HK-2 (cell line): ENCODE measurements around the gene CACNG7.
"Not testable (repeated sequence)": the region's sequence is repeated elsewhere in the genome, so short reads cannot be mapped to it uniquely, and the experiment has no call there.

Experiments used
- DNase-seq: peaks from one replicate; pipeline ENCODE4 v3.0.0-alpha.2; 2018; ENCODE audit not compliant: unreplicated experiment

CACNG7 gene, protein sequence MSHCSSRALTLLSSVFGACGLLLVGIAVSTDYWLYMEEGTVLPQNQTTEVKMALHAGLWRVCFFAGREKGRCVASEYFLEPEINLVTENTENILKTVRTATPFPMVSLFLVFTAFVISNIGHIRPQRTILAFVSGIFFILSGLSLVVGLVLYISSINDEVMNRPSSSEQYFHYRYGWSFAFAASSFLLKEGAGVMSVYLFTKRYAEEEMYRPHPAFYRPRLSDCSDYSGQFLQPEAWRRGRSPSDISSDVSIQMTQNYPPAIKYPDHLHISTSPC

DNA sequence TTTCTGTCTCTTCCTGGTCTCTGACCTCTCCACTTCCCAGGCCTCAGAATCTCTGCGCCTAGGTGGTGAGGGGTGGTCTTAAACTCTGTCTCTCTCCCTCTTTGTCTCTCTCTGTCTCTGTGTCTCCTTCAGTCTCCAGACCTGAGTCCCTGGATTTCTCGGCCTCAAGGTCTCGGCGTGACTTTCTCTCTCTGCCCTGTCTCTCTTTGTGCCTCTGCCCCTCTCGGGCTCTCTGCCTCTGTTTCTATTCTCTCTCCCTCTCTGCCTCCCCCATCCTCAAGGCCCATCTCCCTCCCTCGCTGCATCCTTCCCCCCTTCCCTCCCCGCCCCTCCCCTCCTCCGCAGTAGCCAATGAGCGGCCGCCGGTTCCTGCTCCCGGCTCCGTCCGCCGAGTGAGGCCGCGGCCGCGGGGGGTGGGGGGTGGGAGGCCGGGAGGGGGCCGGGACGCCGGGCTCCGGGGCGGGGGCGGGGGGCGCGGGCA lies at the start of gene CACNG7:
TSS of gene CACNG7 (plus strand) at position 344 of the 481 bp plus-strand sequence. CDS start 3,554 bp downstream, outside the sequence.
- DNase-seq, result no peak

DNA sequence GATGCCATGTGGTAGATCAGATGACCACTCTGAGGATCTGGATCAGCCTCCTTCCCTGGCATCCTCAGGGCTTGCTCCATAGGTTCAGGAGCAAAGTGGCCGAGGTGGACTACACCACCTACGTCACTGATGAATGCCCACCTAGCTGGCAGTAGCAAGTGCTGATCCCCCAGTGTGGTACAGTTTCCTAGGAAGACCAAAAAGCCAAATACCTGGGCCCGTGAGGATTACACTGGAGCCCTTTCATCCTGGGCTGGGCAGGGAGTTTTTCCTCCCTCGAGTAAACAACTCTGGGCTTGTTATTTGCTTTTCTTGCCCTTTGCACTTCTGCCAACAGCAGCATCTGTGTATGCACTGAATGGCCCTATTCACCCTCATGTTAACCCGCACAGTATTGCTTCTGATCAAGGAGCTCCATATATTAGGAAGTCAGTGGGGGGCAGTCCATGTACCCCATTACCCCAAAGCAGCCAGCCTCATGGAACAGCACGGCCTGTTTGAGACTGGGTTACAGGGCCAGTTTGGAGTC lies 44.7 kb upstream of the CACNG7 start:
- no peak for DNase-seq

DNA sequence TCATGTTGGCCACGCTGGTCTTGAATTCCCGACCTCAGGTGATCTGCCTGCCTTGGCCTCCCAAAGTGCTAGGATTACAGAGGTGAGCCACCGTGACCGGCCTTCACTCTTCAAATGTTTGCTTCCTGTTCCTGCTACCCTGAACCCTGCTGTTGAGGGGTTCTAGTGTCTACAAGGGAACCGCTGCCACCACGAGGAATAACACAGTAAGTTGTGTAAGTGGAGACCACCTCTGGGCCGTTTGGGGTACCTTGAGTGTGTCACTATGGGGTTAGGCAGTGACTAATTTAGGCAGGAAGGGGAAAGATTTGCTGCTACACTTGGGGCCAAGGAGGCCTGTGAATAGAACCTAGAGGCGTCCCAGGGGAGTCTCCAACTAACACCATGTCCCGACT lies 43.6 kb upstream of the CACNG7 start:
- DNase-seq, result no peak

DNA sequence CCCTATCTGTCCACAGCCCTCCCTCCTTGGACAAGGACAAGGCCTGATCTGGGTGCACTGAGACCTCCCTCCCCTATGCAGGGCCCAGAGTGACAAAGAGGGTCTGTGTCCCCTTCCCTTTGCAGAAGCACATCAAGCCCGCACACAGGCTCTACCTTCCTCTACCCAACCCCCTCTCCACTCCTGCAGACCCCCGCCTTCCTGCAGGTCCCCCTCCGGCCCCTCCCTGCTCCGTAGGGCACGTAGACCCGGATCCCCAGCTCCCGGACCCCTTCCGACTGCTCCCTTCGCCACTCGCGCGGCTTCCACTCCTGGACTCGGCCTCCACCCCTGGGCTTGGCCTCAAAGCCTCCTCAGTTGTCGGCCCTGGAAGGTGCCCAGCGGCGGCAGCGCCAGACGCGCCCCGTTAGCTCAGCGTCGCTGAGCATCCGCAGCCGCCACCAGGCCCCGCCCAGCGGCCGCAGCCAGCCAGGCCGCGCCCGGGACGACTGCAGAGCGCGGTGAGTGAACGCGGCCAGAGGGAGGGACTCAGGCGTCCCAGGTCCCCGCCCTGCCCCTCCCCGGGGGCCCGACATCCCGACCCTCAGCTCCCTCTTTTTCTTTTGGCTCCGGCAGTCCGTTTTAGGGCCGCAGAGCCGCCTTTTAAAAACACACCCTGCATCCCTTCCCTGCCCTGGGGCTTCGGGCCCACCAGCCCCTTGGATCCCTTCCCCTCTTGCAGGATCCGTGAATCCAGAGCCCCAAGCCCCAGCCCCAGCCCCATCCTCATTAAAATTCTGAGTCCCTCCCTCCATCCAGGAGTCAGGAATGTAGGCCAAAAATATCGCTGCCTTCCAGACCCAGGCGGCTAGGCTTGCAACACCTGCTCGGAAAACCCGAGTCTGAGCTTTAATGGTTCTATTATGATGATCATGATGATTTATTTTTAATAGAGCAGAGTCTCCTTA lies 42.9 kb upstream of the CACNG7 start:
- DNase-seq, result peak; percentile 65

DNA sequence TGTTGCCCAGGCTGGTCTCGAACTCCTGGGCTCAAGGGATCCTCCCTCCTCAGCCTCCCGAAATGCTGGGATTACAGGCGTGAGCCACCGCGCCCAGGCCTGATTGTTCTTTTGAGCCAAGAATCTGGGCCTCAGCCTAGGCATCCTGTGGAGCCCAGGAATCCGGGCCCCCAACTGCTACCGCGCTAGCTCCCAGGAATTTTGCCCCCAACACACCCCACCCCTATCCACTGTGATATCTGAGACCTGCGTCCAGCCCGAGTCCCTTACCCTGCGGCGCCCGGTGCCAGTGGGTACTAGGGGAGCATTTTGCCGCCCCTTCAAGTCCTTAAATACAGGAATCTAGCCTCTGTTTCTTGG lies 42.2 kb upstream of the CACNG7 start:
- no peak for DNase-seq

DNA sequence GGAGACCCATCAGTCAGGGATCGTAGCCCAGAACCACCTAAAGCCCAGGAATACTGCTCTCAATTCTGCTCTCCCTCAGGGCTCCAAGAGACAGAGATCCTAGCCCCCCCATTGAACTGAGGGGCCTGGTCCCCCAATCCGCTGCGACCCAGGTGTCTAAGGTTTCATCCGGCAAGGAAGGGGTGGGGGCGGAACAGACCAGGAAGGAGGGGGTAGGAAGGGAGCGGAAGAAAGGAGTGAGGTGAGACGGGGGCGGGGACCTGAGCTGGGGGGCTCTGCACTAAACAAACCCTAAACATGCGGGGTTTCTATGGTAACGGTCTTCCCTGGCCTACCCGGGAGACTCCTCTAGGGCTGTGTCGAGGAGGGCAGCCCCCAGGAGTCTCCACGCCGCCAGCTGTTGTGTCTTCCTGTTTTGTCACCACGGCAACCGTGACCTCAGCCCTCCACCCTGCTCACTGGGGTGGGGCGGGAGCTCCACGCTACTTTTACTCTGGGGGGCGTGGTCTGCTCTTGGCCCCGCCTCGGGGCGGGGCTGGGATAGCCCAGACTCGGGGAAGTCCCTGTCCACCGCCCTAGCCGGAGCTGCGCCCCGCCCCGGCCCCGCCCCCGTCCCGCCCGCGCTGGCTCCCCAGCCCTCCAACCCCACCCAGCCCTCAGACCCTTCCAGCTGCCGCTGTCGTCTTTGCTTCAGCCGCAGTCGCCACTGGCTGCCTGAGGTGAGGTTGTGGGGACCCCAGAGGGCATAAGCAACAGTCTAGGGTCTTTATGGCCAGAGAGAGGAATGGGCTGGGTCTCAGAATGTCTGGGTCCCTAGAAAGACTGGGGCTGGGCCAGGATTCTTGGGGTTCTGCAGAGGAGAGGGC lies 41.6 kb upstream of the CACNG7 start, which contains the start of gene MYADM:
TSS of gene MYADM (plus strand) at position 659 of the 866 bp plus-strand sequence. CDS start 5,647 bp downstream, outside the sequence.
- DNase-seq, result peak; percentile 99

DNA sequence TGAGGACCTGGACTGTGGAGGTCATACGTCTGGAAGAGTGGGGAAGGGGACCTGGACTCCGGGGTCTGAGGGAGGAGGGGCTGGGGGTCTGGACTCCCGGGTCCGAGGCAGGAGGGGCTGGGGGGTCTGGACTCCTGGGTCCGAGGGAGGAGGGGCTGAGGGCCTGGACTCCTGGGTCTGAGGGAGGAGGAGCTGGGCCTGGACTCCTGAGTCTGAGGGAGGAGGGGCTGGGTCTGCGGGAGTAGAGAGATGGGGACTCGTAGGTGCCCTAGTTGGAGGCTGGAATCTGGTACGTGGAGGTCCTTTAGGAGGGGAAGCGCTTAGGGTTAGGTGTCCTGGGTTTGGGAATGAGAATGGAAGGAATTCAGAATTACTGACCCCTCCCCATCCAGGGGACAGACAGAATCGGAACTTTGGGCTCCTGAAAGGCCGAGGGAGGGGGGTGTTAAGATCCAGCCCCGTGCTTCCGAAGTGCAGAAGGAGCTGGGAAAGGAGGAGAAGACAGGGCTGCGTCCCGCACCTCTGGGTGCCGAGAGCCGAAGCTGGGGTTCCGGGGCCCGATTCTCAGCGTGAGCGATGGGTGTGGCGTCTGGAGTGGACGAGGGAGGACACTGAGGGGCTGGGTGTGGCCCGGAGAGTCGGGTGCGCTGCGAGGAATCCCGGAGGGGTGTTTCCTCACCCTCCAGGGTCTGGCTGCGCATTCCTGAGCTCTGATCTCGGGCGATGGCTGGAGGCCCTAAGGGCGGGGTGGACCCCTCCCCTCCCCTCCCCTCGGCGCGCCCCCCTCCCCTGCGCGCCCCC lies 40.8 kb upstream of the CACNG7 start:
- DNase-seq, result peak; percentile 71

DNA sequence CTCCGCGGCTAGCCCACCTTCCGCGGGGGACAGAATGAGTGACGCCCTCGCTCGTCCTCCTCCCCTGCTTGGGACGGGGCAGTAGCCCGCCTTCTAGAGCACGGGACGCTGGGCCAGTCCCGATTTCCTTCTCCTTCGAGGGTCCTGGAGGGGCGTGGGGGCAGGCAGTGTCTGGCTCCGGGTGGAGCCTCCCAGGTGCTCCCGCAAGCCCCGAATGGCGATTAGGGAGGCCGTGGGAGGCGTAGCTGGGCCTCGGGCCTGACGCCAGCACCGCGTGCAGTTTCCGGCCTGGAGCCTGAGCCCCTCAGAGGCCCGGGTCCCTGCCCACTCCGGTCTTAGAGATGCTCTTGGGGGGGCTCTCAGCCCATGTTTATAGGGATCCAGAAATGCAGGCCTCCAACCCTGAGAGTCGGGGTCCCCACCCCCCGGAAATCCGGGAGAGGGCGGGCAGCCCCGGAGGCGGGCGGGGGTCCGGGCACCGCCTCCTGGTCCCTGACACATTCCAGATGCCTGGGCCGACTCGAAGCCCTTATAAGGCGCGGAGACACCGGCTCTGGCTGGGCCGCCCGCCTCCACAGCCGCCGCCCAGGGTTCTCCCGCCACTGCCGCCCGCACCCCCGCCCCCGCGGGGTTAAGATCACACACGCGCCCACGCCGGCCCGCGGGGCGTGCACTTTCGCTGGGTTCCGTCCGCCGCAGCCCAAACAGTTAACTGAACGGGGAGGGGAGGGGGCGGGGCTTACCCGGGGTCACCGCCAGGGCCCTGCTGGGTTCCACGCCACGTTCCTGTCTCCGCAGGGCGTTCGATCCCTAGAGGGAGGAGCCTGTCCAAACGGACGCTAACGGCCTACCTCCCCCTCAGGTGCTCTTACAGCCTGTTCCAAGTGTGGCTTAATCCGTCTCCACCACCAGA lies 39.9 kb upstream of the CACNG7 start:
- peak; percentile 93 for DNase-seq

DNA sequence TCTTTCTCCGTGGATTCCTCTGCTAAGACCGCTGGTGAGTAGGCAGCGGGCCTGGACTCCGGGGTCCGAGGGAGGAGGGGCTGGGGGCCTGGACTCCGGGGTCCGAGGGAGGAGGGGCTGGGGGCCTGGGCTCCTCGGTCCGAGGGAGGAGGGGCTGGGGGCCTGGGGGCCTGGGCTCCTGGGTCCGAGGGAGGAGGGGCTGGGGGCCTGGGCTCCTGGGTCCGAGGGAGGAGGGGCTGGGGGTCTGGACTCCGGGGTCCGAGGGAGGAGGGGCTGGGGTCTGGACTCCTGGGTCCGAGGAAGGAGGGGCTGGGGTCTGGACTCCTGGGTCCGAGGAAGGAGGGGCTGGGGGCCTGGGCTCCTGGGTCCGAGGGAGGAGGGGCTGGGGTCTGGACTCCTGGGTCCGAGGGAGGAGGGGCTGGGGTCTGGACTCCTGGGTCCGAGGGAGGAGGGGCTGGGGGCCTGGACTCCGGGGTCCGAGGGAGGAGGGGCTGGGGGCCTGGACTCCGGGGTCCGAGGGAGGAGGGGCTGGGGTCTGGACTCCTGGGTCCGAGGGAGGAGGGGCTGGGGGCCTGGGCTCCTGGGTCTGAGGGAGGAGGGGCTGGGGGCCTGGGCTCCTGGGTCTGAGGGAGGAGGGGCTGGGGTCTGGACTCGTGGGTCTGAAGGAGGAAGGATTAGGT lies 39.1 kb upstream of the CACNG7 start:
- DNase-seq, result not testable (repeated sequence)

DNA sequence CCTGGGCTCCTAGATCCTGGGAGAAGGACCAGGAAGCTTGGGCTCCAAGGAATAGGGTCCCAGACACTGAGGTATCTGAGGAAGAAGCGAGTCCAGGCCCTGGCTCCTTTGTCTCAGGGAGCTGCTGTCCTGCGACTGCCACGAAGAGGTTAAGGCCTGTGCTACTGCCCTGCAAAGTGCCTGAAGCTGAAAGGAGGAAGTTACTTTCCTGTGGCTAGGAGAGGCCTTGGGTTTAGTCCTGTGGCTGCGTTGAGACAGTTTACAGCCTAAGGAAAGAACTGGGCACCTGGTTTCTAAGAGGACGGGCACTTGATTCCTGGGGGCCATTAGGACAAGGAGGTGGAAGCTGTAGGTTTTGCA lies 38.6 kb upstream of the CACNG7 start:
- no peak for DNase-seq

DNA sequence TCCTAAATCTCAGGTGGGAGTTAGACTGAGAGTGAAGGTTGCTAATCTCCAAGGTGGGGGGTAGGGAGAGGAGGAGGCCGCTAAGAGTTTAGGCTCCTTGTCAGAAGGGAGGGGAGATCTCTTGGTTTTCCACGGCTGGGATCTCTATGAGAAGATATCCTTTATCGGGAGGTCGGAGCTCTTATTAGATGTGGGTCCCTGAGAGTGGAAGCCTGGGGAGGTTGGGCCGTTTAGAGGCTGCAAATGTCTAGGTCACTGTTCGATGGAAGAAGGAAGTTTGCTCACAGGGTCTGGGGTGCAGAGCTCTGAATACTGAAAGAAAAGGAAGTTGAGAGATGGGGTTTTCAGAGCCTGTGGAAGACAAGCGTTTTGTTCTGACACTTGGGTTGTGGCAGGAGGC lies 37.6 kb upstream of the CACNG7 start:
- DNase-seq, result no peak

DNA sequence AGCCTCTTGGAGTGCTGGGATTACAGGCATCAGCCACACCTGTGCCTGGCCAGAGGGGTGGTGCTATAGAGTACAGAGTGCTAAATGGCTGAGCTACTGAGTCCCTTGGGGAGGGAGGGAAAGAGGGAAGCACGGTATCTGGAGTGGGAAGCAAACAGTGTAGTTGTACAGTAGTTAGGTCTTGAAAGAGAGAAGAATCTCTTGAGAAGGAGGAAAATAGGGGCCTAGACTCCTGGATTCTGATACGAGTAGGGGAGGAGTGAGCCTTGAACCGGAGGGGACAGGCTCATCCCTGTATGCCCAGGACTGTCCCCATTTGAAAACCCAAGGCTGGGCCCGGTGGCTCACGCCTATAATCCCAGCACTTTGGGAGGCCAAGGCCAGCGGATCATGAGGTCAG lies 36.3 kb upstream of the CACNG7 start:
- DNase-seq, result no peak

DNA sequence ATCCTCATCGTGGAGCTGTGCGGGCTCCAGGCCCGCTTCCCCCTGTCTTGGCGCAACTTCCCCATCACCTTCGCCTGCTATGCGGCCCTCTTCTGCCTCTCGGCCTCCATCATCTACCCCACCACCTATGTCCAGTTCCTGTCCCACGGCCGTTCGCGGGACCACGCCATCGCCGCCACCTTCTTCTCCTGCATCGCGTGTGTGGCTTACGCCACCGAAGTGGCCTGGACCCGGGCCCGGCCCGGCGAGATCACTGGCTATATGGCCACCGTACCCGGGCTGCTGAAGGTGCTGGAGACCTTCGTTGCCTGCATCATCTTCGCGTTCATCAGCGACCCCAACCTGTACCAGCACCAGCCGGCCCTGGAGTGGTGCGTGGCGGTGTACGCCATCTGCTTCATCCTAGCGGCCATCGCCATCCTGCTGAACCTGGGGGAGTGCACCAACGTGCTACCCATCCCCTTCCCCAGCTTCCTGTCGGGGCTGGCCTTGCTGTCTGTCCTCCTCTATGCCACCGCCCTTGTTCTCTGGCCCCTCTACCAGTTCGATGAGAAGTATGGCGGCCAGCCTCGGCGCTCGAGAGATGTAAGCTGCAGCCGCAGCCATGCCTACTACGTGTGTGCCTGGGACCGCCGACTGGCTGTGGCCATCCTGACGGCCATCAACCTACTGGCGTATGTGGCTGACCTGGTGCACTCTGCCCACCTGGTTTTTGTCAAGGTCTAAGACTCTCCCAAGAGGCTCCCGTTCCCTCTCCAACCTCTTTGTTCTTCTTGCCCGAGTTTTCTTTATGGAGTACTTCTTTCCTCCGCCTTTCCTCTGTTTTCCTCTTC lies 35.1 kb upstream of the CACNG7 start:
- DNase-seq, result no peak

DNA sequence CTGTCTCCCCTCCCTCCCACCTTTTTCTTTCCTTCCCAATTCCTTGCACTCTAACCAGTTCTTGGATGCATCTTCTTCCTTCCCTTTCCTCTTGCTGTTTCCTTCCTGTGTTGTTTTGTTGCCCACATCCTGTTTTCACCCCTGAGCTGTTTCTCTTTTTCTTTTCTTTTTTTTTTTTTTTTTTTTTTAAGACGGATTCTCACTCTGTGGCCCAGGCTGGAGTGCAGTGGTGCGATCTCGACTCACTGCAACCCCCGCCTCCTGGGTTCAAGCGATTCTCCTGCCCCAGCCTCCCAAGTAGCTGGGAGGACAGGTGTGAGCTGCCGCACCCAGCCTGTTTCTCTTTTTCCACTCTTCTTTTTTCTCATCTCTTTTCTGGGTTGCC lies 34.5 kb upstream of the CACNG7 start:
- no peak for DNase-seq

DNA sequence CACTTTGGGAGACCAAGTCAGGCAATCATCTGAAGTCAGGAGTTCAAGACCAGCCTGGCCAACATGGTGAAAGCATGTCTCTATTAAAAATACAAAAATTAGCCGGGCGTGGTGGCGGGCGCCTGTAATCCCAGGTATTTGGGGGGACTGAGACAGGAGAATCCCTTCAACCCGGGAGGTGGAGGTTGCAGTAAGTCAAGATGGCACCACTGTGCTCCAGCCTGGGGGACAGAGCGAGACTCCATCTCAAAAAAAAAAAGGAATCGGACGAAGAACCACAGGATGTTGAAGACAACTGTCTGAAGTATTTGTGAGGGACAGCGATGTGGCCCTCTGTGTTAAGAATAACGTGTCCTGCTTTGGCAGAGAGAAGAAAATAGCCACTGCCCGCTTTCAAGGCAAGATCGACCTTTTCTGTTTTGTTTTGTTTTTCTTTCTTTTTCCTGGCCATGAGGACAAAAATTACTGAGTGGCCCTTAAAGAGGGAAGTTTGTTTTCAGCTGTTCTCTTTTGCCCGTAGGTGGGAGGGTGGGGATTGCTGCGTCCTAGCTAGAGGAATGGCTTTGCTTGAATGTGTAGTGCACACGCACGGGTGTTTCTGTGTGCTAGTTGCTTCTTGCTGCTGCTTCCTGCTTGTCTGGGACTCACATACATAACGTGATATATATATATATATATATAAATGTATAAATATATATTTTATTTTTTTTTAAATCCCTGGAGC lies 33.3 kb upstream of the CACNG7 start:
- no peak for DNase-seq

DNA sequence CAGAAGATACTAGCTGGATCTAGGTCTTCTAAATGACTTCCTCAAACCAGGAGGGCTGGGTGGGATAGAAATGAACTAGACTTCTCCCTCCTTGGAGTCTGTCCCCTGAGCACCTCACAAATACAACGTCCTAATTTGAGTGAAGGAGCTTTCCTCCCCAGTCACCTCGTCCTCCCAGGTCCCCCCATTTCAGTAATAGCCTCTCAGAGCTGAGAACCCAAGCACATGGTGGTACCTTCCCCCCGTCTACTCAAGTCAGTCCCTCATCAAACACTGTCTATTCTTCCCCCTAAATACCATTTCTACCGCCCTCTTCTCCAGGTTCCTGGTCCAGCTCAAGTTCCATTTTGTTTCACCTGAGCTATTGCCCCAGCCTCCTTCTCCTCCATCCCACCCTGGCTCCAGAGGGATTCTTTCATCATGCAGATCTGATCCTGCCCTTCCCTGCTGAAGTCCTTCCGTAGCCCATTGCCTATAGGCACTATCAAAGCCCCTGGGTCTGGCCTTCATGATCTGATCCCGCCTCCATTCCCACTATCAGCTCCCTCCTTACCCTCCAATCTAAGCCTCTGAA lies 32.3 kb upstream of the CACNG7 start:
- no peak for DNase-seq

DNA sequence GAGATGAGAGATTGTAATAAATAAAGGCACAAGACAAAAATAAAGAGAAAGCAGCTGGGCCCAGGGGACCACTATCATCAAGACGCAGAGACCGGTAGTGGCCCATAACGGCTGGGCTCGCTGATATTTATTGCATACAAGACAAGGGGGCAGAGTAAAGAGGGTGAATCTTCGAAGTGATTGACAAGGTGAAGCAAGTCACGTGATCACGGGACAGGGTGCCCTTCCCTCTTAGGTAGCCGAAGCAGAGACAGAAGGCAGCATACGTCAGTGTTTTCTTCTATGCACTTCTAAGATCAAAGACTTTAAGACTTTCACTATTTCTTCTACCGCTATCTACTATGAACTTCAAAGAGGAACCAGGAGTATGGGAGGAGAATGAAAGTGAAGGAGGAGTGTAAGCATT lies 31.7 kb upstream of the CACNG7 start:
- no peak for DNase-seq
